Suprapubic skin (tissue), 4 donors: Measurements from ENCODE around the gene CYP26C1. TPM values are rescaled to one million over a fixed set of nuclear protein-coding genes. Genes with fewer than 3 reads are reported as not detected.

Experiments
- DNase-seq, 2 donors: peaks; one replicate each; pipeline ENCODE4 v3.0.0-alpha.2; 2019; ENCODE audit warnings: low spot score in 2 of 2
- H3K27ac ChIP-seq: fragments of 200-600 bp; sonication (generic); one replicate; pipeline ENCODE4 v1.5.1; 2019
- H3K27me3 ChIP-seq: fragments of 200-600 bp; sonication (generic); one replicate; pipeline ENCODE4 v1.5.1; 2019
- H3K36me3 ChIP-seq: fragments of 200-600 bp; sonication (generic); one replicate; pipeline ENCODE4 v1.5.1; 2019
- H3K4me1 ChIP-seq: fragments of 200-600 bp; sonication (generic); one replicate; pipeline ENCODE4 v1.5.1; 2019
- H3K4me3 ChIP-seq: fragments of 200-600 bp; sonication (generic); one replicate; pipeline ENCODE4 v1.5.1; 2019; ENCODE audit warnings: mild to moderate bottlenecking
- H3K9me3 ChIP-seq: fragments of 200-600 bp; sonication (generic); one replicate; pipeline ENCODE4 v1.5.1; 2019
- EP300 ChIP-seq: sonication (generic); formaldehyde crosslinking; IDR thresholded peaks from one replicate; pipeline ENCODE4 v1.6.1; 2017; ENCODE audit warnings: antibody characterized with exemption
- POLR2A ChIP-seq, 2 donors: fragments of 450-650 bp; IDR thresholded peaks; one replicate each; pipeline ENCODE4 v1.6.1; 2017; ENCODE audit warnings: antibody characterized with exemption in 2 of 2, mild to moderate bottlenecking in 2 of 2, moderate library complexity in 2 of 2
- POLR2AphosphoS5 ChIP-seq, 3 donors: sonication (generic); formaldehyde crosslinking; IDR thresholded peaks; one replicate each; pipeline ENCODE4 v1.6.1; 2017; ENCODE audit warnings: antibody characterized with exemption in 3 of 3
- WGBS: methylation state at CpG from one replicate; pipeline ENCODE4 v1.1.5; 2018; 5-methylcytosine and 5-hydroxymethylcytosine counted together
- total RNA-seq, 4 donors: library from RNA; depleted of rRNA; stranded (reverse); fragments of >200 nt; gene quantifications; one replicate each; pipeline ENCODE4 v1.1.0, GENCODE V29; 2016
- TF ChIP-seq, protein P1 (sequence below), 2 donors: fragments of 200-600 bp in 1 of 2; fragments of 450-650 bp in 1 of 2; sonication (generic) in 1 of 2; IDR thresholded peaks; one replicate each; pipeline ENCODE4 v1.5.1; 2016 to 2019; ENCODE audit warnings: antibody characterized with exemption in 2 of 2, mild to moderate bottlenecking in 1 of 2, moderate library complexity in 1 of 2

CYP26C1 gene
- total RNA-seq, 4 donors from 2014 or later: 0.21 TPM; not detected in 3

DNA sequence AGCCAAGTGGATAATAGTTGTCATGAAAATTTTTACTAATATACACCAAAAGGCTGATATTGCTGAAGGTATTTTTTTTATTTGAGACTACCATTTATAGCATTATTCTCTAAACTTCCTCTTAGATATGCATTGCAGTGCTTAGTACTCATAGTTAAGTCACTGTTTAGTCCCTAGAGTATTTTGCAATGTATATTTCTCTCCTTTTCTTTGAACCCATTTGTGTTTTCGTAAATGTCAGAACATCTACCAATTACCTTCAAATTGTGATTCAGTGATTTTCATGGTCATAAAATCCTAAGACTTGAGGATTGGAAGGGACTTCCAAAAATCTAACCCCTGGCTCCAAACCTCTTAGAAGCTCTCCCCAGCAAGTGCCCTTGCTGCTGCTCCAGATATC is 21.5 kb upstream of the CYP26C1 start:
- no peak for DNase-seq
- TF ChIP-seq, protein P1, sequence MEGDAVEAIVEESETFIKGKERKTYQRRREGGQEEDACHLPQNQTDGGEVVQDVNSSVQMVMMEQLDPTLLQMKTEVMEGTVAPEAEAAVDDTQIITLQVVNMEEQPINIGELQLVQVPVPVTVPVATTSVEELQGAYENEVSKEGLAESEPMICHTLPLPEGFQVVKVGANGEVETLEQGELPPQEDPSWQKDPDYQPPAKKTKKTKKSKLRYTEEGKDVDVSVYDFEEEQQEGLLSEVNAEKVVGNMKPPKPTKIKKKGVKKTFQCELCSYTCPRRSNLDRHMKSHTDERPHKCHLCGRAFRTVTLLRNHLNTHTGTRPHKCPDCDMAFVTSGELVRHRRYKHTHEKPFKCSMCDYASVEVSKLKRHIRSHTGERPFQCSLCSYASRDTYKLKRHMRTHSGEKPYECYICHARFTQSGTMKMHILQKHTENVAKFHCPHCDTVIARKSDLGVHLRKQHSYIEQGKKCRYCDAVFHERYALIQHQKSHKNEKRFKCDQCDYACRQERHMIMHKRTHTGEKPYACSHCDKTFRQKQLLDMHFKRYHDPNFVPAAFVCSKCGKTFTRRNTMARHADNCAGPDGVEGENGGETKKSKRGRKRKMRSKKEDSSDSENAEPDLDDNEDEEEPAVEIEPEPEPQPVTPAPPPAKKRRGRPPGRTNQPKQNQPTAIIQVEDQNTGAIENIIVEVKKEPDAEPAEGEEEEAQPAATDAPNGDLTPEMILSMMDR (IDR thresholded peaks at IDR 0.05): no peak
- TF ChIP-seq EP300: no peak
- no peak for TF ChIP-seq POLR2AphosphoS5 (IDR thresholded peaks at IDR 0.05)
- no peak for TF ChIP-seq POLR2A (IDR thresholded peaks at IDR 0.05)
- no peak overlapping the region for H3K27ac ChIP-seq
- no peak overlapping the region for H3K4me3 ChIP-seq
- 97% methylated on average over 1 of the region's 1 CpG for WGBS
- H3K4me1 ChIP-seq: no peaks in the 10 kb centered on the region
- no peaks in the 10 kb centered on the region for H3K9me3 ChIP-seq
- no peaks in the 10 kb centered on the region for H3K27me3 ChIP-seq
- no peaks in the 10 kb centered on the region for H3K36me3 ChIP-seq

DNA sequence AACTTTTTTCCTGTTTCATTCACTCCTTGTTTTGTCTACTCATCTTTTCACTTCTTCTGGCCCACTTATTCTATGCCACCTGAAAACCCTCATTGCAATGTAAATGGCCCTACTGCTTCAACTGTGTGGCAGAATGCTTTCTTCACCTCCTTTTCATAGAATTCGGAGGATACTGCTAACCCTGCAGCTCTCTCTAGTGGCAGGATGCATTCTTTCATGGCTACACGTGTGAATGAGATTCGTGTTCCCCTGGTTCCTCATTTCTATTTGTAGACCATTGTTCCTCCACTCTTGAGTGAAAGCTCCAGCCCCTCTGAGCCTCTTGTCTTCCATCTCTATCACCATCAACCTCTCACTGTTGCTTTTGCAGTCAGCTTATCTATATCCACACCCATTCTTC is 20.9 kb upstream of the CYP26C1 start:
- no peak overlapping the region for H3K27ac ChIP-seq
- no peak for DNase-seq

DNA sequence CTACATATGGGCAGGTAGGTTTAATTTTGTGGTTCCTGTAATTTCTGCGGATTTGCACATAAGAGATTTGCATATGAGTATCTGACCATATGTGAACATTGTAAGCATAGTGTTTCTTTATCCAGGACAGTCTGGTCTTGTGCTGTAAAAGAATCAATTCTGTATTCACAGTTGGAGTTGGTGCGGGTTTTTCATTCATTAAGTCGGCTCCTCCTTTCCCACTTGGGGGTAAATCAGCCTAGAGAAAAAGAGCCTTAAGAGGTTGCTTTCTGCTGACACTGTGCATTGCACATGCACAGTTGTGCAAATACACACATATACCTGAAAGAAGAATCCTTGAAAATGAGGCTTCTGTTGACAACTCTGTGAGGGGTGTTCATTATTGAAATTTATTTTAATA is 6.1 kb upstream of the CYP26C1 start:
- TF ChIP-seq, protein P1 (IDR thresholded peaks at IDR 0.05): no peak
- no peak for TF ChIP-seq POLR2AphosphoS5 (IDR thresholded peaks at IDR 0.05)
- TF ChIP-seq EP300: no peak
- TF ChIP-seq POLR2A (IDR thresholded peaks at IDR 0.05): no peak
- Histone ChIP-seq H3K4me1 (no peaks in the 10 kb centered on the region), H3K4me3 (no peak overlapping the region), H3K9me3 (no peaks in the 10 kb centered on the region), H3K36me3 (no peaks in the 10 kb centered on the region), H3K27ac (no peak overlapping the region), H3K27me3 (peaks cover 1% of the 10 kb centered on the region)
- 94% methylated on average over 3 of the region's 3 CpGs for WGBS
- DNase-seq: no peak

More for the DNA sequence above, 20.9 kb upstream of the CYP26C1 start:
- TF ChIP-seq POLR2A (IDR thresholded peaks at IDR 0.05) (no peak), EP300 (no peak), POLR2AphosphoS5 (IDR thresholded peaks at IDR 0.05) (no peak)
- TF ChIP-seq, protein P1 (IDR thresholded peaks at IDR 0.05): no peak
- WGBS: 34% methylated on average over 3 of the region's 3 CpGs
- H3K27me3 ChIP-seq: no peaks in the 10 kb centered on the region
- no peaks in the 10 kb centered on the region for H3K9me3 ChIP-seq
- no peaks in the 10 kb centered on the region for H3K36me3 ChIP-seq
- no peaks in the 10 kb centered on the region for H3K4me1 ChIP-seq
- no peak overlapping the region for H3K4me3 ChIP-seq

DNA sequence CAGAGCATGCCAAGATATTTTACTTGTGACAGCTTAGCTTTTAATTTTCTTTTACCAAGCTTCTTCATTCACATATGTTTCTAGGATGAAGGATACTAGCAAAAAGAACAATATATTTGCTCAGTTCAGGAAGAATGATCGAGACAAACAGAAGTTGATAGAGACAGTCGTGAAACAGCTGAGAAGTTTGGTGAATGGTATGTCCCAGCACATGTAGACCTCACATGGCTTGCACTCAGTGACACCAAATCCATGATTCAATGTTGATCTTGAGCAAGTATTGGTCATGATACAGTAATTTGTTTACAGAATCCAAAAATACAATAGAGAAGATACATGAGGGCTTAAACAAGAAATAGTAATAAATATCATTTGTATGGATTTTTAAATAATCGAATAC is 2.5 kb upstream of the CYP26C1 start:
- Histone ChIP-seq H3K27ac (no peak overlapping the region), H3K9me3 (no peaks in the 10 kb centered on the region), H3K4me3 (no peak overlapping the region), H3K36me3 (no peaks in the 10 kb centered on the region), H3K27me3 (peaks cover 38% of the 10 kb centered on the region), H3K4me1 (peaks cover 28% of the 10 kb centered on the region)
- no peak for DNase-seq
- TF ChIP-seq POLR2AphosphoS5 (IDR thresholded peaks at IDR 0.05): no peak
- no peak for TF ChIP-seq EP300
- TF ChIP-seq, protein P1 (IDR thresholded peaks at IDR 0.05): no peak
- TF ChIP-seq POLR2A (IDR thresholded peaks at IDR 0.05): no peak
- 98% methylated on average over 3 of the region's 3 CpGs for WGBS

DNA sequence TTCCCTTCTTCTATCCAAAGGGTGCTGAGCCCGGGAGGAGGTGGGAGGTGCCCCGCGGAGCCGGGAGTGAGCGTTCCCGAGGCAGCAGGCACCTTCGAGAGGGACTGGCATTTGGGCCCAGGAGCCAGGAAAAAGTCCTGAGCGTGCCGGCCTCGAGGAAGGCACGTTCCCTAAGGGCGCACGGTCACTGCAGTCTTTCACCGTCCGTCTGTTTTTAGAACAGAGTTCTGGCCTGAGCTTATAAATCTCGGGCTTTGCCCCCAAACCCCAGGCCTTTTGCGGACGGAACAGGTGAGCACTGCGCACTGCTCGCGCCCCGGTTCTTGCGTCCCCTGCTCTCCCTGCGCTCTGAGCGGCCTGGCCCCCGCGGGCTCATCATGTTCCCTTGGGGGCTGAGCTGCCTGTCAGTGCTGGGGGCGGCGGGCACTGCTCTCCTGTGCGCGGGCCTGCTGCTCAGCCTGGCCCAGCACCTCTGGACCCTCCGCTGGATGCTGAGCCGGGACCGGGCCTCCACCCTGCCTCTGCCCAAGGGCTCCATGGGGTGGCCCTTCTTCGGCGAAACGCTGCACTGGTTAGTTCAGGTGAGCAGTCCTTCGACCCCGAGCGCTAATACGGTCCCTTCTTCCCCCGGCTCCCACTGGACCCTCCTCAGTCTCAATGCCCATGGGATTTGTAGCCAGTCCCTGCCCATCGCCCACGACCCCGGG is 442 bp downstream of the CYP26C1 start:
- H3K9me3 ChIP-seq: no peaks in the 10 kb centered on the region
- no peaks in the 10 kb centered on the region for H3K36me3 ChIP-seq
- peak overlapping the region; percentile 25 for H3K4me3 ChIP-seq
- H3K27me3 ChIP-seq: peaks cover 67% of the 10 kb centered on the region
- TF ChIP-seq, protein P1 (IDR thresholded peaks at IDR 0.05): no peak
- TF ChIP-seq POLR2A (IDR thresholded peaks at IDR 0.05): no peak
- TF ChIP-seq POLR2AphosphoS5 (IDR thresholded peaks at IDR 0.05): no peak
- no peak for TF ChIP-seq EP300
- no peak for DNase-seq
- WGBS: 22% methylated on average over 17 of the region's 45 CpGs
- peaks cover 33% of the 10 kb centered on the region for H3K4me1 ChIP-seq
- no peak overlapping the region for H3K27ac ChIP-seq
